ENCODE data around the gene DYNC2H1.

Gene DYNC2H1

GRCh38 chr11:103147627-103148026 lies 38.4 kb downstream of the DYNC2H1 start:
- no peaks in the 10 kb centered on the region for H3K79me2 ChIP-seq (ENCODE audit: insufficient read depth, low read length)
- H4K20me1 ChIP-seq (ENCODE audit: insufficient read depth, low read length) = no peaks in the 10 kb centered on the region
- H3K4me2 ChIP-seq (ENCODE audit: insufficient read depth, low read length) = no peak overlapping the region
- TF ChIP-seq CTCF (IDR thresholded peaks at IDR 0.05; ENCODE audit: borderline replicate concordance, extremely low read depth, low read length, poor library complexity, severe bottlenecking) (no peak), EZH2 (IDR thresholded peaks at IDR 0.05; ENCODE audit: borderline replicate concordance, low read depth, low read length, severe bottlenecking) (no peak)
- H3K27ac ChIP-seq (ENCODE audit: low read length) = no peak overlapping the region
- DNase-seq (no peak), ATAC-seq (ENCODE audit: insufficient read depth, low read depth) (no peak)
- no peaks in the 10 kb centered on the region for H3K9me3 ChIP-seq (ENCODE audit: insufficient read depth, low read length, severe bottlenecking)
- H3K27me3 ChIP-seq (ENCODE audit: insufficient read depth, low read length, poor library complexity) = no peaks in the 10 kb centered on the region
- no peaks in the 10 kb centered on the region for H3K36me3 ChIP-seq (ENCODE audit: insufficient read depth, low read length)
- H3K4me1 ChIP-seq (ENCODE audit: insufficient read depth, low read length) = no peaks in the 10 kb centered on the region
- no peak overlapping the region for H2AFZ ChIP-seq (ENCODE audit: low read depth, low read length)
- no peak overlapping the region for H3K9ac ChIP-seq (ENCODE audit: low read depth, low read length)
- H3K4me3 ChIP-seq (ENCODE audit: low read depth in 1 of 2, low read length in 2 of 2) = no peak overlapping the region

- Histone ChIP-seq H3K27me3 (ENCODE audit: insufficient read depth, low read length, poor library complexity) (no peaks in the 10 kb centered on the region), H3K9ac (ENCODE audit: low read depth, low read length) (no peak overlapping the region), H3K36me3 (ENCODE audit: insufficient read depth, low read length) (no peaks in the 10 kb centered on the region), H3K4me3 (ENCODE audit: low read depth in 1 of 2, low read length in 2 of 2) (no peak overlapping the region), H3K4me1 (ENCODE audit: insufficient read depth, low read length) (no peaks in the 10 kb centered on the region), H2AFZ (ENCODE audit: low read depth, low read length) (no peak overlapping the region), H3K9me3 (ENCODE audit: insufficient read depth, low read length, severe bottlenecking) (no peaks in the 10 kb centered on the region), H4K20me1 (ENCODE audit: insufficient read depth, low read length) (no peaks in the 10 kb centered on the region), H3K79me2 (ENCODE audit: insufficient read depth, low read length) (no peaks in the 10 kb centered on the region), H3K4me2 (ENCODE audit: insufficient read depth, low read length) (no peak overlapping the region), H3K27ac (ENCODE audit: low read length) (no peak overlapping the region)
- TF ChIP-seq CTCF (IDR thresholded peaks at IDR 0.05; ENCODE audit: borderline replicate concordance, extremely low read depth, low read length, poor library complexity, severe bottlenecking) = no peak
- TF ChIP-seq EZH2 (IDR thresholded peaks at IDR 0.05; ENCODE audit: borderline replicate concordance, low read depth, low read length, severe bottlenecking) = no peak
- no peak for ATAC-seq (ENCODE audit: insufficient read depth, low read depth)
- no peak for DNase-seq
Measured at GRCh38 chr11:103157542-103157941, 48.3 kb downstream of the DYNC2H1 start.

GRCh38 chr11:103164093-103164796 lies 55.0 kb downstream of the DYNC2H1 start:
- no peak for ATAC-seq (ENCODE audit: insufficient read depth, low read depth)
- H2AFZ ChIP-seq (ENCODE audit: low read depth, low read length) = no peak overlapping the region
- no peak overlapping the region for H3K27ac ChIP-seq (ENCODE audit: low read length)
- no peak for DNase-seq
- H3K9me3 ChIP-seq (ENCODE audit: insufficient read depth, low read length, severe bottlenecking) = no peaks in the 10 kb centered on the region
- H3K4me3 ChIP-seq (ENCODE audit: low read depth in 1 of 2, low read length in 2 of 2) = no peak overlapping the region
- H3K27me3 ChIP-seq (ENCODE audit: insufficient read depth, low read length, poor library complexity) = no peaks in the 10 kb centered on the region
- no peak overlapping the region for H3K9ac ChIP-seq (ENCODE audit: low read depth, low read length)
- H3K79me2 ChIP-seq (ENCODE audit: insufficient read depth, low read length) = no peaks in the 10 kb centered on the region
- H3K36me3 ChIP-seq (ENCODE audit: insufficient read depth, low read length) = peaks cover 3% of the 10 kb centered on the region; the same call in 1 of the 2 replicates
- TF ChIP-seq CTCF (IDR thresholded peaks at IDR 0.05; ENCODE audit: borderline replicate concordance, extremely low read depth, low read length, poor library complexity, severe bottlenecking) (no peak), EZH2 (IDR thresholded peaks at IDR 0.05; ENCODE audit: borderline replicate concordance, low read depth, low read length, severe bottlenecking) (no peak)
- no peaks in the 10 kb centered on the region for H3K4me1 ChIP-seq (ENCODE audit: insufficient read depth, low read length)
- no peaks in the 10 kb centered on the region for H4K20me1 ChIP-seq (ENCODE audit: insufficient read depth, low read length)
- no peak overlapping the region for H3K4me2 ChIP-seq (ENCODE audit: insufficient read depth, low read length)
